Colonic mucosa (tissue), 4 donors: ENCODE results near the gene TMEM100. TPM values are rescaled to one million over a fixed set of nuclear protein-coding genes. Genes with fewer than 3 reads are reported as not detected.
A peak's percentile ranks its signal among the peaks of the same experiment; 100 is the strongest.

Source experiments
- DNase-seq: peaks from one replicate; pipeline ENCODE4 v3.0.0-alpha.2; 2020
- H3K27ac ChIP-seq: fragments of 200-600 bp; one replicate; pipeline ENCODE4 v1.8.0; 2021
- H3K27me3 ChIP-seq: fragments of 200-600 bp; one replicate; pipeline ENCODE4 v1.8.0; 2021
- H3K36me3 ChIP-seq: fragments of 200-600 bp; one replicate; pipeline ENCODE4 v1.8.0; 2021
- H3K4me1 ChIP-seq: fragments of 200-600 bp; one replicate; pipeline ENCODE4 v1.8.0; 2021; ENCODE audit warnings: mild to moderate bottlenecking
- H3K4me3 ChIP-seq: fragments of 200-600 bp; one replicate; pipeline ENCODE4 v1.8.0; 2021
- H3K9ac ChIP-seq, 2 donors: one replicate each; pipeline ENCODE4 v1.7.0; 2013; ENCODE audit warnings: control low read depth in 2 of 2, low read depth in 2 of 2, low read length in 2 of 2
- H3K9me3 ChIP-seq: fragments of 200-600 bp; one replicate; pipeline ENCODE4 v1.8.0; 2021
- intact Hi-C: fragments of 100-400 bp; cut with DNase I; formaldehyde crosslinking; loops from one replicate; pipeline ENCODE4 v1.14.1; 2022
- total RNA-seq, 2 donors: library from RNA; stranded (reverse); fragmentation: NEBNext Ultra II Directional in 1 of 2; extraction: Animal tissue kit (Norgen Biotek cat#: 25700) in 1 of 2; gene quantifications; one replicate each; pipeline ENCODE4 v1.2.1, GENCODE V29; 2021
- TF ChIP-seq, protein P1 (sequence below): fragments of 200-600 bp; IDR thresholded peaks from one replicate; pipeline ENCODE4 v1.8.0; 2022; ENCODE audit warnings: antibody characterized with exemption, mild to moderate bottlenecking
- donor health status: healthy.
- donor health status: DM: no; HTN: no; CAD: no.
- donor health status: DM: no; HTN: no; CAD: no.

Gene TMEM100
- total RNA-seq, 2 donors from 2014 or later = 2.8 to 7.1 TPM

DNA sequence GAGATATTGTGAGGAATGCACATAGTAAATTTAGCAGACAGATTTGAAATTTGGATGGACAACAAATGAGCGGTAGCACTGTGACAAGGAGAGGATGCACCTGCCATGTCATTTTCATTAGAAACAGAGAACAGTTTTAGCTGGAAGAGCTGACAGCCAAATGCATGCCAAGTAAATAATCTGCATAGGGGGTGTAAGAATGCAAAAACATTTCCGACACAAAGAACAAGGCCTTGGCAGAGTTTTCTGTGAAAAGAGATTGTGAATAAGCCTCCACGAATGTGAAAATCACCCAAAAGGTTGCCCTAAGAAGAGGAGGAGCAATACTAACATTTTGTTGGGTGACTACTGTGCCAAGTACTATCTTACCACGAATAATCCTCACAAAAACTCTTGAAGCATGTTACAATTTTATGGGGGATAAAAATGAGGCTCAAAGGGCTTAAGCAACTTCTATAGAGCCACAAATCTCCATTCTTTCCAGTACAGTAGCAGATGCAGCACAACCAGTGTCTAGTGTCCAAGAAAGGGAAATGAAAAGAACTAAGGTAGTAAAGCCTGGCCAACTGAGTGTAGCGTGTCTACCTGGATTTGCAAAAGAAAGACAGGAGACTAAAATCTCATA is 28.3 kb downstream of the TMEM100 start:
- Histone ChIP-seq H3K27ac (no peak overlapping the region), H3K36me3 (no peaks in the 10 kb centered on the region), H3K4me3 (no peak overlapping the region), H3K9ac (no peak overlapping the region), H3K4me1 (no peaks in the 10 kb centered on the region), H3K27me3 (no peaks in the 10 kb centered on the region), H3K9me3 (no peaks in the 10 kb centered on the region)
- TF ChIP-seq, protein P1, sequence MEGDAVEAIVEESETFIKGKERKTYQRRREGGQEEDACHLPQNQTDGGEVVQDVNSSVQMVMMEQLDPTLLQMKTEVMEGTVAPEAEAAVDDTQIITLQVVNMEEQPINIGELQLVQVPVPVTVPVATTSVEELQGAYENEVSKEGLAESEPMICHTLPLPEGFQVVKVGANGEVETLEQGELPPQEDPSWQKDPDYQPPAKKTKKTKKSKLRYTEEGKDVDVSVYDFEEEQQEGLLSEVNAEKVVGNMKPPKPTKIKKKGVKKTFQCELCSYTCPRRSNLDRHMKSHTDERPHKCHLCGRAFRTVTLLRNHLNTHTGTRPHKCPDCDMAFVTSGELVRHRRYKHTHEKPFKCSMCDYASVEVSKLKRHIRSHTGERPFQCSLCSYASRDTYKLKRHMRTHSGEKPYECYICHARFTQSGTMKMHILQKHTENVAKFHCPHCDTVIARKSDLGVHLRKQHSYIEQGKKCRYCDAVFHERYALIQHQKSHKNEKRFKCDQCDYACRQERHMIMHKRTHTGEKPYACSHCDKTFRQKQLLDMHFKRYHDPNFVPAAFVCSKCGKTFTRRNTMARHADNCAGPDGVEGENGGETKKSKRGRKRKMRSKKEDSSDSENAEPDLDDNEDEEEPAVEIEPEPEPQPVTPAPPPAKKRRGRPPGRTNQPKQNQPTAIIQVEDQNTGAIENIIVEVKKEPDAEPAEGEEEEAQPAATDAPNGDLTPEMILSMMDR = no peak
- DNase-seq = no peak
- intact Hi-C loops = no loop called here

GRCh38 chr17:55693254-55694216 is 29.1 kb downstream of the TMEM100 start:
- H3K27ac ChIP-seq = no peak overlapping the region
- intact Hi-C loops = no loop called here
- H3K36me3 ChIP-seq = no peaks in the 10 kb centered on the region
- H3K4me3 ChIP-seq = no peak overlapping the region
- TF ChIP-seq, protein P1 = no peak
- H3K27me3 ChIP-seq = no peaks in the 10 kb centered on the region
- DNase-seq = peak; percentile 43
- no peak overlapping the region for H3K9ac ChIP-seq
- no peaks in the 10 kb centered on the region for H3K4me1 ChIP-seq
- no peaks in the 10 kb centered on the region for H3K9me3 ChIP-seq

GRCh38 chr17:55692276-55692675 is 30.4 kb downstream of the TMEM100 start:
- H3K9ac ChIP-seq = no peak overlapping the region
- H3K27ac ChIP-seq = no peak overlapping the region
- DNase-seq = no peak
- H3K4me3 ChIP-seq = no peak overlapping the region
- H3K36me3 ChIP-seq = no peaks in the 10 kb centered on the region
- TF ChIP-seq, protein P1 = no peak
- H3K27me3 ChIP-seq = no peaks in the 10 kb centered on the region
- H3K4me1 ChIP-seq = no peaks in the 10 kb centered on the region
- intact Hi-C loops = no loop called here
- no peaks in the 10 kb centered on the region for H3K9me3 ChIP-seq

DNA sequence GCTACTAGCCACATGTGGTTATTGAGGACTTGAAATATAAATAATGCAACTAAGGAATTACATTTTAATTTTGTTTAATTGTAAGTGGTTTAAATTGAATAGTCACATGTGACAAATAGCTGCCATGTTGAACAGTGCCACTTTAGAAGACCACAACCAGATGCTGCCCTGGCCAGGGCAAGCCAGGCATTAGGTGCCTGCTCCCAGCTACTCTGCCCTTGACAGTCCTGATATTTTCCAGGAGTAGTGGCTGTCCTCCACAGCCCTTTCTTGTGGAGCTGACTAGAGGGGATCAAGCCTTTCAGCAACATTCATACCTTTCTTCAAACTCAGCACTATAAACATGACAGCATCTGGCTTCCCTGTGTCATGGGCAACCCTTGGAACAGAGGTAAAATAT is 31.0 kb downstream of the TMEM100 start:
- Histone ChIP-seq H3K9me3 (no peaks in the 10 kb centered on the region), H3K27me3 (no peaks in the 10 kb centered on the region), H3K4me3 (no peak overlapping the region), H3K27ac (no peak overlapping the region), H3K4me1 (no peaks in the 10 kb centered on the region), H3K9ac (no peak overlapping the region), H3K36me3 (no peaks in the 10 kb centered on the region)
- intact Hi-C loops = no loop called here
- TF ChIP-seq, protein P1 = no peak
- no peak for DNase-seq

DNA sequence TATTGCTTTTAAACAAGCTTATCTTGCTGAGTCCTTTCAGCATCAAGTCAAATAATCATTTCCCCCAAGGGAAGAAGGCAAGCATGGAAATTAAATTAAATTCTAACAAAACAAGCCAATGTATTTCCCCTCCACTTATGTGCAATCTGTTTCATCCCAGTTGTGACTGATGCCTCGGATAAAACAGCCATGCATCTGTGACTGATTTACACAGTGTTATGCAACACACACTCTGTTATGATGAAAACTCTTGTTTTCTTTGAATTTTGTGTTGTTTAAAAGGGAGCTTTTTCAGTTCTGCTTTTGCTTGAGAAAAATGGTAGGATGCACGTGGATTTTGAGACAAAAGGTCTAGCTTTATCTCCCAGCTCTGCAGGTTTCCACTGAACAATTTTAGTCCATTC is 32.6 kb downstream of the TMEM100 start:
- Histone ChIP-seq H3K27ac (no peak overlapping the region), H3K27me3 (no peaks in the 10 kb centered on the region), H3K9me3 (no peaks in the 10 kb centered on the region), H3K4me3 (no peak overlapping the region), H3K9ac (no peak overlapping the region), H3K4me1 (no peaks in the 10 kb centered on the region), H3K36me3 (no peaks in the 10 kb centered on the region)
- intact Hi-C loops = no loop called here
- no peak for DNase-seq
- TF ChIP-seq, protein P1 = no peak
